Endodermal cell (in vitro differentiated cells): ENCODE measurements around the gene TARBP1. TPM values are rescaled to one million over a fixed set of nuclear protein-coding genes. Genes with fewer than 3 reads are reported as not detected.

Source experiments
- DNase-seq: peaks from one replicate; pipeline ENCODE4 v3.0.0-alpha.2; 2017
- H3K27ac ChIP-seq: 2 replicates; pipeline ENCODE4 v1.5.1; 2013; ENCODE audit warnings: mild to moderate bottlenecking, low read depth, low read length, moderate library complexity
- H3K27me3 ChIP-seq: 2 replicates; pipeline ENCODE4 v1.6.1; 2013; ENCODE audit warnings: mild to moderate bottlenecking, low read length, moderate library complexity; ENCODE audit not compliant: insufficient read depth, control insufficient read depth, poor library complexity, severe bottlenecking
- H3K36me3 ChIP-seq: 2 replicates; pipeline ENCODE4 v1.7.0; 2013; ENCODE audit warnings: mild to moderate bottlenecking, low read length, moderate library complexity; ENCODE audit not compliant: control insufficient read depth, insufficient read depth
- H3K4me1 ChIP-seq: one replicate; pipeline ENCODE4 v1.7.0; 2013; ENCODE audit warnings: low read length; ENCODE audit not compliant: control insufficient read depth, insufficient read depth
- H3K4me3 ChIP-seq: 2 replicates; pipeline ENCODE4 v1.5.1; 2013; ENCODE audit warnings: mild to moderate bottlenecking, low read length, moderate library complexity
- H3K9ac ChIP-seq: 2 replicates; pipeline ENCODE4 v1.6.1; 2013; ENCODE audit warnings: mild to moderate bottlenecking, low read length, moderate library complexity; ENCODE audit not compliant: poor library complexity, severe bottlenecking; ENCODE audit errors: extremely low read depth
- H3K9me3 ChIP-seq: 2 replicates; pipeline ENCODE4 v1.6.1; 2013; ENCODE audit warnings: mild to moderate bottlenecking, low read length, moderate library complexity; ENCODE audit not compliant: control insufficient read depth
- H3K27ac Mint-ChIP-seq: 2 replicates; pipeline ENCODE4 v1.8.0; 2020; ENCODE audit warnings: mixed read lengths
- H3K27me3 Mint-ChIP-seq: 2 replicates; pipeline ENCODE4 v1.8.0; 2021; ENCODE audit warnings: mild to moderate bottlenecking, mixed read lengths; ENCODE audit not compliant: insufficient read depth
- H3K36me3 Mint-ChIP-seq: 2 replicates; pipeline ENCODE4 v1.8.0; 2020; ENCODE audit warnings: low read depth, mixed read lengths
- H3K4me1 Mint-ChIP-seq: 2 replicates; pipeline ENCODE4 v1.8.0; 2020; ENCODE audit warnings: mixed read lengths
- H3K4me3 Mint-ChIP-seq: 2 replicates; pipeline ENCODE4 v1.8.0; 2020; ENCODE audit warnings: mild to moderate bottlenecking, moderate library complexity, mixed read lengths
- H3K9me3 Mint-ChIP-seq: 2 replicates; pipeline ENCODE4 v1.8.0; 2020; ENCODE audit warnings: mild to moderate bottlenecking, mixed read lengths
- WGBS, 2 experiments: methylation state at CpG; one replicate each; pipeline versions ENCODE4 v1.1.5 to v1.1.7; 2013; ENCODE audit warnings: missing lambda C conversion rate in 2 of 2, mixed read lengths in 1 of 2; ENCODE audit not compliant: insufficient coverage in 1 of 2, insufficient read length in 1 of 2; 5-methylcytosine and 5-hydroxymethylcytosine counted together
- total RNA-seq, 2 donors: library from RNA; stranded (reverse); fragmentation: NEBNext Ultra II Directional in 1 of 2; extraction: Animal tissue kit (Norgen Biotek cat#: 25700) in 1 of 2; gene quantifications; 2 replicates in 1 of 2; 3 replicates in 1 of 2; pipeline ENCODE4 v1.2.1, GENCODE V29; 2021
- TF ChIP-seq, protein P1 (sequence below): fragments of 200-600 bp; sonication (generic); conservative IDR thresholded peaks from 2 replicates; pipeline ENCODE4 v1.5.0; 2021; ENCODE audit warnings: antibody characterized with exemption, mild to moderate bottlenecking

TARBP1 gene
- total RNA-seq, 2 donors from 2014 or later = 45.3 to 62.4 TPM

- H3K4me3 ChIP-seq = no peak overlapping the region
- Mint-ChIP-seq H3K4me3 (no peak overlapping the region), H3K36me3 (peaks cover 55% of the 10 kb centered on the region), H3K4me1 (no peaks in the 10 kb centered on the region), H3K27ac (no peak overlapping the region), H3K27me3 (no peaks in the 10 kb centered on the region), H3K9me3 (no peaks in the 10 kb centered on the region)
- H3K4me1 ChIP-seq = no peaks in the 10 kb centered on the region
- no peaks in the 10 kb centered on the region for H3K9me3 ChIP-seq
- no peak for DNase-seq
- peaks cover 50% of the 10 kb centered on the region for H3K36me3 ChIP-seq
- no peak overlapping the region for H3K9ac ChIP-seq
- TF ChIP-seq, protein P1, sequence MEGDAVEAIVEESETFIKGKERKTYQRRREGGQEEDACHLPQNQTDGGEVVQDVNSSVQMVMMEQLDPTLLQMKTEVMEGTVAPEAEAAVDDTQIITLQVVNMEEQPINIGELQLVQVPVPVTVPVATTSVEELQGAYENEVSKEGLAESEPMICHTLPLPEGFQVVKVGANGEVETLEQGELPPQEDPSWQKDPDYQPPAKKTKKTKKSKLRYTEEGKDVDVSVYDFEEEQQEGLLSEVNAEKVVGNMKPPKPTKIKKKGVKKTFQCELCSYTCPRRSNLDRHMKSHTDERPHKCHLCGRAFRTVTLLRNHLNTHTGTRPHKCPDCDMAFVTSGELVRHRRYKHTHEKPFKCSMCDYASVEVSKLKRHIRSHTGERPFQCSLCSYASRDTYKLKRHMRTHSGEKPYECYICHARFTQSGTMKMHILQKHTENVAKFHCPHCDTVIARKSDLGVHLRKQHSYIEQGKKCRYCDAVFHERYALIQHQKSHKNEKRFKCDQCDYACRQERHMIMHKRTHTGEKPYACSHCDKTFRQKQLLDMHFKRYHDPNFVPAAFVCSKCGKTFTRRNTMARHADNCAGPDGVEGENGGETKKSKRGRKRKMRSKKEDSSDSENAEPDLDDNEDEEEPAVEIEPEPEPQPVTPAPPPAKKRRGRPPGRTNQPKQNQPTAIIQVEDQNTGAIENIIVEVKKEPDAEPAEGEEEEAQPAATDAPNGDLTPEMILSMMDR = no peak
- no peaks in the 10 kb centered on the region for H3K27me3 ChIP-seq
- WGBS, 2 experiments = 95 to 98% methylated on average over 2 to 4 of the region's 4 CpGs
- H3K27ac ChIP-seq = no peak overlapping the region
These were observed 47.7 kb downstream of the TARBP1 start for GRCh38 chr1:234431255-234431654.

DNA sequence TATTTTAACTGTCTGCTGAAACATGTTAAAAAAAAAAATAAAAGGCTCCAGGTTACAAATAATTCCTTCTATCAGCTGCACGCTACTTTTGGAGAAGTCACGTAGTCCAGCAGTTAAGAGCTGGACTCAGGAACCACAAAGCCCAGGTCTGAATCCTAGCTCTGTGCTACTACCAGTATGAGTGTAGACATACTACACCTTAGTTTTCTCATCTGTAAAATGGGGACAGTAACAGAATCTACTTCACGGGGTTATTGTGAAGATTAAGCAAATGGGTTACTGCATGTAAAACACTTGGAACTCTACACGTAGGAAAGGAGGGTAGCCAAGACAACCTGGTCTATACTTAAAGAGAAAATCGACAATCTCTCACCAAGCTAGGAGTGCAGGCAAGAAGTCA lies 48.3 kb downstream of the TARBP1 start:
- no peak overlapping the region for H3K27ac ChIP-seq
- H3K27ac Mint-ChIP-seq = no peak overlapping the region
- H3K9me3 ChIP-seq = no peaks in the 10 kb centered on the region
- TF ChIP-seq, protein P1 = no peak
- no peak overlapping the region for H3K4me3 Mint-ChIP-seq
- peaks cover 58% of the 10 kb centered on the region for H3K36me3 Mint-ChIP-seq
- 91 to 97% methylated on average over 3 to 5 of the region's 5 CpGs for WGBS, 2 experiments
- H3K9ac ChIP-seq = no peak overlapping the region
- H3K9me3 Mint-ChIP-seq = no peaks in the 10 kb centered on the region
- no peaks in the 10 kb centered on the region for H3K27me3 Mint-ChIP-seq
- H3K27me3 ChIP-seq = no peaks in the 10 kb centered on the region
- H3K36me3 ChIP-seq = peaks cover 50% of the 10 kb centered on the region
- no peaks in the 10 kb centered on the region for H3K4me1 Mint-ChIP-seq
- no peak overlapping the region for H3K4me3 ChIP-seq
- DNase-seq = no peak
- no peaks in the 10 kb centered on the region for H3K4me1 ChIP-seq

- Histone ChIP-seq H3K9ac (no peak overlapping the region), H3K36me3 (peaks cover 50% of the 10 kb centered on the region), H3K4me3 (no peak overlapping the region), H3K27ac (no peak overlapping the region), H3K4me1 (no peaks in the 10 kb centered on the region), H3K9me3 (no peaks in the 10 kb centered on the region), H3K27me3 (no peaks in the 10 kb centered on the region)
- H3K9me3 Mint-ChIP-seq = no peaks in the 10 kb centered on the region
- no peak overlapping the region for H3K27ac Mint-ChIP-seq
- WGBS, 2 experiments = 91% methylated on average over 3 of the region's 5 CpGs; no CpG with 5 or more reads in 1 of the 2 experiments
- H3K4me1 Mint-ChIP-seq = no peaks in the 10 kb centered on the region
- no peak overlapping the region for H3K4me3 Mint-ChIP-seq
- no peaks in the 10 kb centered on the region for H3K27me3 Mint-ChIP-seq
- TF ChIP-seq, protein P1 = no peak
- DNase-seq = no peak
- H3K36me3 Mint-ChIP-seq = peaks cover 60% of the 10 kb centered on the region
These were observed 49.6 kb downstream of the TARBP1 start for GRCh38 chr1:234429434-234429806.
